A549 treated with Hydrocortisone at 1 μM for 4 hours (cell line): Measurements from ENCODE around the gene NUPR2. TPM values are rescaled to one million over a fixed set of nuclear protein-coding genes. Genes with fewer than 3 reads are reported as not detected.

ENCODE experiments used
- total RNA-seq: library from RNA; stranded (reverse); fragments of 200-300 nt; extraction: Qiagen RNA extraction; gene quantifications from 5 replicates; pipeline ENCODE4 v1.2.3, GENCODE V29; 2022

Gene NUPR2
- not detected in 5 replicates for total RNA-seq

GRCh38 chr7:56115852-56116538 lies at the start of gene NUPR2:
Gene NUPR2, minus strand, starts transcription at chr7:56116417. Its CDS starts 103 bp downstream, at chr7:56116314.

GRCh38 chr7:56106108-56107073 lies 9.8 kb downstream of the NUPR2 start, which contains the start of gene CHCHD2:
Gene CHCHD2, minus strand, starts transcription at chr7:56106476. Its CDS starts 63 bp downstream, at chr7:56106413.

GRCh38 chr7:56092789-56093531 lies 23.3 kb downstream of the NUPR2 start, which contains the start of gene PHKG1:
Gene PHKG1, minus strand, starts transcription at chr7:56092952. Its CDS starts 4,011 bp downstream, at chr7:56088941.

Other genes with a start within 250 kb of the NUPR2 start
- gene ZNF713, start 229.0 kb downstream of the NUPR2 start, total RNA-seq: 0.56 to 1.1 TPM (median 0.70 TPM) in 5 replicates
- gene MRPS17, start 164.5 kb downstream of the NUPR2 start, total RNA-seq: 24.8 to 31.1 TPM (median 29.2 TPM) in 5 replicates
- gene NIPSNAP2, start 151.8 kb downstream of the NUPR2 start, total RNA-seq: 43.7 to 52.1 TPM (median 50.9 TPM) in 5 replicates
- 21.2 to 30.1 TPM (median 22.7 TPM) in 5 replicates for gene PSPH, start 65.0 kb downstream of the NUPR2 start, total RNA-seq
- gene CCT6A, start 64.7 kb downstream of the NUPR2 start, total RNA-seq: 258 to 286 TPM (median 278 TPM) in 5 replicates
- 110 to 136 TPM (median 111 TPM) in 5 replicates for gene SUMF2, start 52.1 kb downstream of the NUPR2 start, total RNA-seq
- gene PHKG1, start 23.5 kb downstream of the NUPR2 start, total RNA-seq: 0.35 to 0.60 TPM (median 0.48 TPM) in 5 replicates
- 510 to 759 TPM (median 703 TPM) in 5 replicates for gene CHCHD2, start 9.9 kb downstream of the NUPR2 start, total RNA-seq